ENCODE measurements around the gene IL36A. TPM values are rescaled to one million over a fixed set of nuclear protein-coding genes. Genes with fewer than 3 reads are reported as not detected.

IL36A gene
- total RNA-seq, 1 experiment from 2014 or later = not detected

DNA sequence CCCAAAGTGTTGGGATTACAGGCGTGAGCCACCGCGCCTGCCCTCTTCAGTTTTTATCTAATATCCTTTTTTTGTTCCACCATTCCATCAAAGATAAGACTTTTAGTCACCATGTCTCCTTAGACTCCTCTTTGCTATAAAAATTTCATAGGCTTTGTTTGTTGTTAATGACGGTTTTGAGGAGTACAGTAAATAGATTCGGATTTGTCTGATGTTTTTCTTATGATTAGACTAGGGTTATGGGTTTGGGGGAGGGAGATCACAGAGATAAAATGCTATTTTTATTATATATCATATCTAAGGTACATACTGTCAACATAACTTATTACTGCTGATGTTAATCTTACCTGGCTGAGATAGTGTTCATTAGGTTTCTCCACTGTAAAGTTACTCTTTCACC, 41.2 kb downstream of the IL36A start:
- Histone ChIP-seq H3T11ph (ENCODE audit: low read length) (no peak overlapping the region), H3K27ac (ENCODE audit: insufficient read length, low read depth, low read length) (no peak overlapping the region), H3K4me2 (ENCODE audit: insufficient read depth, insufficient read length, low read length) (no peak overlapping the region), H4K20me1 (ENCODE audit: control insufficient read depth, insufficient read depth, insufficient read length) (no peaks in the 10 kb centered on the region), H2BK20ac (ENCODE audit: low read depth, low read length, poor library complexity, severe bottlenecking) (no peak overlapping the region), H3K56ac (ENCODE audit: insufficient read length, low read depth, low read length) (no peak overlapping the region), H2AK5ac (ENCODE audit: insufficient read length, low read length) (no peak overlapping the region), H3K14ac (ENCODE audit: insufficient read depth, low read length) (no peak overlapping the region), H2BK12ac (ENCODE audit: insufficient read length, low read depth, low read length) (no peak overlapping the region), H3K4me1 (ENCODE audit: insufficient read depth, low read length) (no peaks in the 10 kb centered on the region), H2BK15ac (ENCODE audit: low read depth, low read length) (no peak overlapping the region), H3K23me2 (ENCODE audit: insufficient read length, low read depth, low read length, poor library complexity, severe bottlenecking) (no peaks in the 10 kb centered on the region), H2BK5ac (ENCODE audit: insufficient read length, low read length) (no peak overlapping the region), H3K4ac (ENCODE audit: low read depth, low read length) (no peak overlapping the region), H4K5ac (ENCODE audit: insufficient read length, low read depth, low read length) (no peak overlapping the region), H2AFZ (ENCODE audit: low read length) (no peak overlapping the region), H3K9ac (ENCODE audit: extremely low read depth, insufficient read length, low read length) (no peak overlapping the region), H3K9me3 (ENCODE audit: control insufficient read depth, low read depth, low read length) (no peaks in the 10 kb centered on the region), H4K8ac (replicated peaks; ENCODE audit: insufficient read length, low read depth, low read length) (no peak overlapping the region), H3K27me3 (ENCODE audit: insufficient read depth, low read length) (no peaks in the 10 kb centered on the region), H2BK120ac (ENCODE audit: low read depth, low read length, poor library complexity, severe bottlenecking) (no peak overlapping the region), H3K18ac (ENCODE audit: insufficient read length, low read depth, low read length) (no peak overlapping the region), H4K91ac (ENCODE audit: insufficient read length, low read depth, low read length) (no peak overlapping the region), H3K79me1 (ENCODE audit: insufficient read depth, low read depth, low read length, poor library complexity, severe bottlenecking) (no peaks in the 10 kb centered on the region), H3K23ac (ENCODE audit: insufficient read length, low read depth, low read length) (no peak overlapping the region), H3K79me2 (ENCODE audit: insufficient read depth, low read length) (no peaks in the 10 kb centered on the region)
- Mint-ChIP-seq H3K27me3 (ENCODE audit: low read depth) (peaks cover 14% of the 10 kb centered on the region), H3K4me1 (no peaks in the 10 kb centered on the region), H3K4me3 (no peak overlapping the region), H3K36me3 (ENCODE audit: insufficient read depth in 1 of 3, low read depth in 3 of 3) (peaks cover 0 to 7% (median 2%) of the 10 kb centered on the region in 3 experiments; a peak in 3 of 7 replicates), H3K9me3 (peaks cover 27 to 66% of the 10 kb centered on the region in 2 experiments), H3K27ac (no peak overlapping the region)
- TF ChIP-seq, protein P1, sequence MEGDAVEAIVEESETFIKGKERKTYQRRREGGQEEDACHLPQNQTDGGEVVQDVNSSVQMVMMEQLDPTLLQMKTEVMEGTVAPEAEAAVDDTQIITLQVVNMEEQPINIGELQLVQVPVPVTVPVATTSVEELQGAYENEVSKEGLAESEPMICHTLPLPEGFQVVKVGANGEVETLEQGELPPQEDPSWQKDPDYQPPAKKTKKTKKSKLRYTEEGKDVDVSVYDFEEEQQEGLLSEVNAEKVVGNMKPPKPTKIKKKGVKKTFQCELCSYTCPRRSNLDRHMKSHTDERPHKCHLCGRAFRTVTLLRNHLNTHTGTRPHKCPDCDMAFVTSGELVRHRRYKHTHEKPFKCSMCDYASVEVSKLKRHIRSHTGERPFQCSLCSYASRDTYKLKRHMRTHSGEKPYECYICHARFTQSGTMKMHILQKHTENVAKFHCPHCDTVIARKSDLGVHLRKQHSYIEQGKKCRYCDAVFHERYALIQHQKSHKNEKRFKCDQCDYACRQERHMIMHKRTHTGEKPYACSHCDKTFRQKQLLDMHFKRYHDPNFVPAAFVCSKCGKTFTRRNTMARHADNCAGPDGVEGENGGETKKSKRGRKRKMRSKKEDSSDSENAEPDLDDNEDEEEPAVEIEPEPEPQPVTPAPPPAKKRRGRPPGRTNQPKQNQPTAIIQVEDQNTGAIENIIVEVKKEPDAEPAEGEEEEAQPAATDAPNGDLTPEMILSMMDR (conservative IDR thresholded peaks at IDR 0.05) = no peak
- no CpG with 5 or more reads among the region's 5 CpGs for WGBS (ENCODE audit: extremely low coverage, insufficient read length, low lambda C conversion rate)
- no peak for DNase-seq
